HG03280 (cell line): ENCODE results near the gene NT5DC4.
A peak's percentile ranks its signal among the peaks of the same experiment; 100 is the strongest.

Experiments
- ATAC-seq: cut with Tn5 transposase; IDR thresholded peaks from one replicate; pipeline ENCODE4 v1.9.1; 2021; ENCODE audit warnings: mild to moderate bottlenecking, moderate library complexity; ENCODE audit not compliant: unreplicated experiment

The NT5DC4 gene

DNA sequence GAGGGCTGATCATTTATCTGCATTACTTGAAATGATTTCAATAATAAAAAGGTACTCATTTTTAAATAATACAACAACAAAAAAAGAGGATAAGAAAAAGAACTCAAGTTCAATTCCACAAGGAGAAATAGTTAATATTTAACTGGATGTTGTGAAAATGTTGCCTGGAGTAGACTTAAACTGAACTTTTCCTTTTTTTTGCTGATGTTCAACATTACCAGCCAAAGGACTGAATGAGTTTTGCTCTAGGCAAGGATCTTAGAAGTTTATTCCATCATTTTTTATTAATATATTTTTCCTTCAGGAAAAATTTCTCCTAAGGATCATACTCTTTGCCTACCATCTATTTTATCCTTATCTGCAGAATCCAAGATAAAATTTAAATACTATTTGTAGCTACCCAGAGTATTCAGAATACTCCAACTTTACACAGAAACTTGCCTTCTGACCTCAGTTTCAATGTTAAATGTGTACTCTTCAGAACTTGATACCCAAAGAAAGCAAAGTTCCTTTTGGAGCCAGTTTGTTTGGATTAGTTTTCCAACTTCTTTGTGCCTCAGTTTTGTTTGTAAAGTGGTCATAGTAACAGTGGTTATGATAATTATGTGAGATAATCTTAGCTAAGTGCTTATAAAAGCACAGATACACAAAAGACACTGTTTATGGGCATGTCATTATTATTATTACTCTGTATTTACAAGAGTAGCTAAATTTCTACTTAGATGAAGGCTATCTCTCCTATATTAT lies 30.8 kb downstream of the NT5DC4 start:
- no peak for ATAC-seq

DNA sequence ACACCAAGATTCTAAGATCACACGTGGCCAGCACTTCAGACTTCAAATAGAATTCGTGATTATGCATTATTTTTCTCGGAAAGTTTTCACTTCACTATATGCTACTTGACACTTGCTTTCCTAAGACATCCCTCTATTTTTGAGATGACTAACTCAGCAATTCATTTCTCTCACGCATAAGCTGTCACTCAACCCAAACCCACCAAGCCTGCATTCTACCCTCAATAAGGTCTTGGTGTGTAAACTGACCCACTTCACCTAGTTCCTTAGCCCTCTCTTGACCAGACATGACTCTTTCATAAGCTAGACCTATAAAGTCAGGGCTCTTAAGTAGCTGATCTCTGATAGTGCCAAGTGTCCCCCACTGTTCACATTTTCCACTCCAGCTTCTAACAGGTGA lies 31.8 kb downstream of the NT5DC4 start:
- no peak for ATAC-seq

DNA sequence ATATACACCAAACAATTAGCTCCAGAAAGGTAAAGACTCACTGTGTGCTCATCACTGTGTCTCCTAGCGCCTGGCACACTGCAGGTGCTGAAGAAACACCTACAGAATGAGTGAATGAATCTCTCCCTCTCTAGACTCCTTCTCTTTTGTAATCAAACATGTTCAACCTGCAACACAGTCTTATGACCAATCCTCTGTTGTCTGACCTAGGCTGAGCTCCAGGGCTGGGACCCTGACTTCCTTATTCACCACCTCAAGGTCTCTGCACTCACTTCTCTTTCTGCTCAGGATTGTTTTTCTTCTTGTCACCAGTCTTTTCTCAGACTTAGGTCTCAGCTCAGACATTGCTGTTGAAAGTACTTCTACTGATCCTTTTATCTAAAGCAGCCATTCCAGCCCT lies 33.7 kb downstream of the NT5DC4 start:
- ATAC-seq = no peak

DNA sequence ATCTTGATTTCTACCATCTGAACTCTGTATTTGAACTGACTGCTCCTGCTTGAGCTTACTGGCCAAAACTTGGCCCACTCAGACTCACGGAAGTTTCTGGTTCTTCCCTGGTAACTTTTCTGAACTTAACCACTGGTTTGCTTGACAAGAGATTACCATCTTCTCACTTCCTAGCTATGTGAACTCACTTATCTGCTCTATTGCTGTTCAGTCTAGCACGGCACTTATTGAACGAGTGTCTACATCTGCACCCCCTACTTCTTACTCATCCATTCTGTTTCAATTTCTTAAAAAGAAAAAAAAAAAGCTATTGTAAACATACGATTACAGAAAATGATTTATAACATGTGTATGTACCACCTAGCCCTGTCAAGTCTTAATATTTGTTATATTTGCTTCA lies 34.6 kb downstream of the NT5DC4 start:
- ATAC-seq = no peak

DNA sequence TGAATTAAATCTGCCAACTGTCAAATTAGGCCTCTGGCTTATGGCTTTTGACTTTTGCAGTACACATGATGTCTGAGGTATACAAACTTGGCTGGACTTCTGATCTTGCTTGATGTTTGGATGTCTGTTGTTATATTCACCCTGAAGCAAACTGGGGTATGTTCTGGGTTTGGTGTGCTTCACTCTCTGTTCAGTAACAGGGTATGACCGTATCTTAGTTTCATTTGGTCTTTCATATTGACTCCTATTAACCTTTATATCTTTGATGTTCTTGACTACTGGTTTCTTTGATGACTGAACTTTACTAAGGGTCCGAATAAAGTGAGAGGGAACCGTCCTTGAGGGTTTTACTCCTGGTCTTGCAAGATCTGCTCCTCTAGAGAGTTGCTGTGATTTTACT lies 35.4 kb downstream of the NT5DC4 start:
- no peak for ATAC-seq

DNA sequence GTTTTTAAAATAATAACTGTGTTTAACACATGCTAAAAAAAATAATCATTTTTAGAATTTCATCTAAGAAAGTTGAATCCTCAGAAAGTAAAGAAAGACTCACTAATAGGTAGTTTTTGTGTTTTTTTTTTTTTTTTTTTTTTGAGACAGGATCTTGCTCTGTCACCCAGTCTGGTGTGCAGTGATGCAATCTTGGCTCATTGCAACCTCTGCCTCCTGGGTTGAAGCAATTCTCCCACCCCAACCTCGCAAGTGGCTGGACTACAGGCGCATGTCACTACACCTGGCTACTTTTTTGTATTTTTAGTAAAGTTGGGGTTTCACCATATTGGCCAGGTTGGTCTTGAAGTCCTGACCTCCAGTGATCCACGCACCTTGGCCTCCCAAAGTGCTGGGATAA lies 36.4 kb downstream of the NT5DC4 start:
- no peak for ATAC-seq

DNA sequence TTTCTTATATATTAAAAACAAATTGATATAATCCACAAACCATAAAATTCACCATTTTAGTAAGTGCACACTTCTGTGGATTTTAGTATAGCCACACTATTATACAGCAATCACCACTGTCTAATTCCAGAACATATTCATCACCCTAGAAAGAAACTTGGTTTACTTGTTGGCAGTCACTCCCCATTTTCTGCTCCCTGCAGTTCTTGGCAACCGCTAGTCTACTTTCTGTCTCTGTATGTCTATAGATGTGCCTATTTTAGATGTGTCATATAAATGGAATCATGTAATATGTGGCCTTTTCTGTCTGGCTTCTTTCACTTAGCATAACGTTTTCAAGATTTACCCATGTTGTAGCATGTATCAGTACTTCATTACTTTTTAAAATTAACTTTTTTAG lies 37.9 kb downstream of the NT5DC4 start:
- no peak for ATAC-seq

DNA sequence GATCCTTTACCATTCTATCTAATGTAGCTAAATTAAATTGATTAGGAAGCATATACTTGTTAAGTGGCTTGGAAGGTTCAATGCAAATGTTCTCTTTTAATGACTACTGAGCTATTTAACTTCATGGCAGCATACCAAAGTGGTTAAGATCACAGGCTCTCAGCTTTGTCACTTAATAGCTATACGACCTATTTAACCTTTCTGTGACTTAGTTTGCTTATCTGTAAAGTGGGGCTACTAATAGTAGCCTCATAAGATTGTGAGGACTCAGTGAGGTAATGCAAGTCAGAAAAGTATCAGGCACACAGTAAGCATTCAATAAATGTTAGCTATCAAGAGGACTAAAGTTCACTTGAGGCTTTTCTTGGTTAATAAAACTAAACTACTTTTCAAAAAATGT lies 39.3 kb downstream of the NT5DC4 start:
- no peak for ATAC-seq

DNA sequence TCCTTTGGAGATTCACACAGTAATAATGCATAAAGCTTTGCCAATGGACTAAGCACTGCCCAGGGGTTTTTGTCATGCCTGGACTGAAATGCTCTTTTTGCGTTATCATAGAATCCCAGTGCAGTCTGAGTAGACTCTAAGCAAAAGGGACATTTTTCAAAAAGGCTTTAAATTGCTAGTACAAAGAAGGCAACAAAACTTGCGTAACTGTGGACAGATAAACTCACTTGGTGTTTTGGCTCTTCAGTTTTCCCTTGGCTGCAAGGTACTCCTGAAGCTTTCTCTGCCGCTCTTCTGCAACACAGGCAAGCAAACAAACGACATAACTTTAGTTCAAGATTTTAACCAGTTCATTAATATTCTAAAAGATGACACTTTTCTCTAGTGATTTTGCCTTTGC lies 41.5 kb downstream of the NT5DC4 start:
- ATAC-seq = no peak

DNA sequence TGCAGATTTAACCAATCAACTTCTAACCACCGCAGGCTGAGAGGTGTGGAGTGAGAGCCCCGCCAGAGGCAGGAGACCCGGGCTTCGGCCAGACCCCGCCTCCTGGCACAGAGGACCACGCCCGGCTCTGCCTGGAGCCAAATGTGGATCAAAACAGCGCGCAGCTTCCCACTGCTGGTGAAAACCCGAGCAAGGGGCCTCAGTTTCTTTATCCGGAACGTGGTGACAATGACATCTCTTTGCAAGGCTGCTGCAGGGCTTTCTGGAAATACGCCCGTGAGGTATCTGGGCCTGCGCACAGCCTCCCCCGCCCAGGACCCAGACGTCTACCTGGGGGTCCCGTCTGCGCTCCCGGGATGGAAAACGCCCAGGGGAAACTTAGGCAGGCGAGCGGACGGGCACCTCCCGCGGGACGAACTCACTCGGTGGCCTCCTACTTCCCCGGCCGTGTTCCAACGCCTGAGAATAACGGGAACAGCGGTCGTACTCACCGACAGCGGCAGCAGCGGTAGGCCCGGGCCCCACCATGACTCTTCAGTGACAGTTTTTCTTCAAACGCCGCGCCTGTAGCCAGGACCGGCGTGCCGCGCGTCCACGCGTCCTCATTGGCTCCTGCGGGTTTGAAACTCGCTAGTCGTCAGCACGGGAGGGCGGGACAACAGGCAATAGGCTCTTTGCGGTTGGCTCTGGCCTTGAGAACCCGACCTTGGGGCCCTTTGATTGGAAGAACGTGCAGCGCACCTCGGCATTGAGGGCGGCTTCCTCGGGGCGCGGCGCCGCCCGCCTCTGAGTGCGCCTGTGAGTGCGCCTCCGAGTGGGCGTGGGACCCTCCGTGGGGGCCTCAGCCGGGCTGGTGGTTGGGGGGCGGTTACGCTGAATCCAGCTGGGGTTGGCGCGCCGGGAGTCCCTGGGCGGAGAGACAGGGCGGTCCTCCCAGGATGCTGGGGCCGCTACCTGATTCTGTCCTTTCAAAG lies 43.5 kb downstream of the NT5DC4 start, which contains the start of gene CKAP2L:
Gene CKAP2L, minus strand, starts transcription at position 539 of the 974 bp plus-strand sequence. Its CDS starts 11 bp downstream, at position 528.
- ATAC-seq = peak; percentile 98

DNA sequence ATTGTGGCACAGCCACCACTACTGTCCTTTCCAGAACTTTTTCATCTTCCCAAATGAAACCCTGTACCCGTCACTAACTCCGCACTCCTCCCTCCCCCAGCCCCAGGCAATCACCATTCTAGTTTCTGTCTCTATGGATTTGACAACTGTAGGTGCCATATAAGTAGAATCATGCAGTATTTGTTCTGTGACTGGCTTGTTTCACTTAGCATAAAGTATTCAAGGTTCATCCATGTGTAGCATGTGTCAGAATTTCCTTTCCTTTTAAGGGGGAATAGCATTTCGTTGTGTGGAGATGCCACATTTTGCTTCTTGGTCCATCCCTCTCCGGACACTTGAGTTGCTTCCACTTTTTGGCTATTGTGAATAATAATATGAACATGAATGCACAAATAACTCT lies 44.4 kb downstream of the NT5DC4 start:
- no peak for ATAC-seq

DNA sequence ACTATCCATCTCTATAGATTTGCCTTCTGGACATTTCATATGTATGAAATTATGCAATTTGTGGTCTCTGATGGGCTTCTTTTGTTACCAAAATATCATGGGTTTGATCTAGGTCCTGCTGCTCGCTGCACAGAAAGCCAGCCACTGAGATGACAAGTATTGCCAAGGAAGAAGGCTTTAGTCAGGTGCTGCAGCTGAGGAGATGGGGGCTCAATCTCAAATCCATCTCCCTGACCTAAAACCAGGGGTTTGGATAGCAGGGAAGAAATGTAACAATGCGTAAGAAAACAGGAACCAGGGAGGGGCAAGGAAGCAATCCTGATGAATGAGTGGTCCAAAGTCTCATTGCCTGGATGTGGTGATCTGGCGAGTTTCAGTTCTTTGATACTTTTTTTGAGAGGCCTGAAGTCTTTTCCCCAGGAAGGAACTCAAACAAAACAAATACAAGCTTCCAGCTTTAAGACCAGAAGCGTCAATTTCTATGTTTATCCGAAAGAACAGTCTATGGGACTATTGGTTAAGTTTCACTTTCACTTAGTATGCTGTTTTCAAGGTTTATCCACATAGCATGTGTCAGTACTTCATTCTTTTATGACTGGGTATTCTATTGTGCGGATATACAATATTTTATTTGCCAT lies 47.0 kb downstream of the NT5DC4 start:
- ATAC-seq = no peak

DNA sequence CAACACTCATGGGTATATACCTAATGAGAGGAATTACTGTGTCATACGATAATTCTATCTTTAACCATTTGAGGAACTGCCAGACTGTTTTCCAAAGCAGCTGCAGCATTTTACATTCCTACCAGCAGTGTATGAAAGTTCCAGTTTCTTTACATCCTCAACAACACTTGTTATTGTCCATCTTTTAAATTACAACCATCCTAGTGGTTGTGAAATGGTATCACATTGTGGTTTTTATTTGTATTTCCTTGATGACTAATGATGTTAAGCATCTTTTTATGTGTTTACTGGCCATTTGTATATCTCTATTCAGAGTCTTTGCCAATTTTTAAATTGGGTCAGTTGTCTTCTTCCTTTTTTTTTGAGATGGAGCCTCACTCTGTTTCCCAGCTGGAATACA lies 47.6 kb downstream of the NT5DC4 start:
- no peak for ATAC-seq

DNA sequence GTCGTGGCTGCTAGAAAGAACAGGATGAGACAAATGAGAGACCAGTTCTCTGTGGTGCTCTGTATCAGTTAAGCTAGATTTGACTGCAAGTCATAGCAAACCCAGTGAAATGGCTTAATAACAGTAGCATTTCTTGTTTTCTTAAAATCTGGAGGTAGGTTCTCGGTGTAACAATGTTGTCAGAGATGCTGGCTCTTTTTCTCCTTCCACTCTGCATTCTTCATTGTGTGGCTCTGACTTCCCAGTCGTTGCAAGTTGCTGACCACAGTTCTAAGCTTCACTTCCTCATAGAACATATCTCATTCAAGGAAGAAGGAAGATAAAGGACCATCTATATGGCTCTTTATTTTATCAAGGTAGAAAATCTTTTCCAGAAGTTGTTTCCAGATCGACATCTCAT lies 51.5 kb downstream of the NT5DC4 start:
- no peak for ATAC-seq

DNA sequence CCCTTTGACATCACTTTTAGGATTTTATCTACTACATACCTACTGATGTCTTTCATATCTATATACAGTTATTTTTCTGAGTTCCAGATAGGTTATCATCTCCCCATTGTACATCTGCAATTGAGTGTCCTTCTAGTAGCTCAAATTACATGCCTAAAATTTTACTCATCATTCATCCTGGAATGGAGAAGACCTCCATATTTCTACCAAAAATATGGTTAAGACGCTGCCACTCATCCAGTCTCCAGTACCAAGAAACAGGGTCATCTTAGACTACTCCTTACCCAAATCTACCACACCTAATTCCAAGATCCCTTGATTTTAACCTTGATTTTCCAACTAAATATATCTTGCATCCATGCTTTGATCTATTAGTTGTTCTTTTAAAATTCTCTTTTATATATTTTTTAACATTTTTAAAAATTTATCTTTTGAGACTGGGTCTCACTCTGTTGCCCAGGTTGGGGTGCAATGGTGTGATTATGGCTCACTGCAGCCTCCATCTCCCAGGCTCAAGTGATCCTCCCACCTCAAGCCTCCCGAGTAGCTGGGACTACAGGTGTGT lies 52.2 kb downstream of the NT5DC4 start:
- ATAC-seq = no peak

DNA sequence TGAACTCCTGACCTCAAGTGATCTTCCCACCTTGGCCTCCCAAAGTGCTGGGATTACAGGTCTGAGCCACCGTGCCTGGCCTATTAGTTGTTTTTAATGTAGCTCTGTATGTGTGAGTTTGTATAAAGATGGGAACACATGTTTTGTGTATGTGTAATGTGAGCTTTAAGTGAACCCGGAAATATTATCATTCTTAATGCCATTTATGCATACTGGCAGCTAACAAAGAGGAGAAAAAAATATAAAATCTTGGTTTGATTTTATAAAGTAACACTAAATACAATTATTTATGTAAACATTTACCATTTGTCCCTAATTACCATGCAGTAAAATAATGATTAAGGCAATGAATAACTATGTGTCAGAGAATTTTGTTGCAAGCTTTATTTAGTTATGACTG lies 52.7 kb downstream of the NT5DC4 start:
- ATAC-seq = no peak

DNA sequence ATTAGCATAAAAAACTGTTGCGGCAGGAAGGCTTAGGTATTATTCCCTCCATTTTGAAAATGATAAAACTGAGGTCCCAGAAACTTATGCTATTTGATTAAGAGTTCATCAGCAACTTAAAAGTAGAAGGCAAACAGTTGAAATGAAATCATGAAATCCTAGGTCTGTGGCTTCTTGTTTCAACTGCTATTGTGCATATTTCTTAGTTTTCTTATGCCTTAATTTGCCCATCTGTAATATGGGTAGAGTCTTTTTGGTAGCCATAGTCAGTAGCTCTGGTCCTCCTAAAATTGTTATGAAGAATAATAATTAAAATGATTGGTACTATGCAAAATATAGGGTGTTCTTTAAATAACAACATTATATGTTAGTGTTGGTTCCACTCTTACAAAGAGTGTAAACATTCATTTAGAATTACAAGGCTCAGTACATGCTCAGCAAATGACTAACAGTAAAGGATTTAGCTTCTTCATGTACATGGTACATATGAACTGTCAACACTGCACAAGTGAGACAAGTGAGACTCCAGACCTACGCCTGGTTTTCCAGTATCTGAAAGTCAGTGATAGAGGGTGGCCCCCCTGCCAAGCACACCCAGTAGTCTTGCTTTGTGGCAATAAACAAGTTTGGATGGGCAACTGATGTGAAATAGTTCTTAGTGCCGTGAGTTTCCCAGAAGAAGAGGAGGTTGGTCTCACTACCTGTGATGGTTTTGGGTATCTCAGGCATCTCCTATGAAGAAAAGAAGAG lies 53.9 kb downstream of the NT5DC4 start:
- no peak for ATAC-seq

DNA sequence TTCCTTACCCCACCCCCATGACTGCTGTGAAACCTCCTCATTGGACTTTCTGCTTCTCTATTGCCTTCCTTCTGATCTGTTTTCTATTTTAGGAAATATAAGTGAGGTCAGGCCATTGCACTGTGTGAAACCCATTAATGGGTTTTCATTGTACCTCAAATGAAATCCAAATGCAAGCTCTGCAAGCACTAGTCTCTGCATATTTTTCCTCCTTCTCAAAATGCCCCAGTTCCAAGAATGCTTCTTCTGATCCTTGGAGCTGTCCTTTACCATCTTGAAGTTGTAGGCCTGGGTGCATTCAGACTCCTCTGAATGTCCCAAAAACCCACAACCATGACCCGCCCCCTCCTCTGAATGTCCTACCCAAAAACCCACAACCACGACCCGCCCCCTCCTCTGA lies 55.3 kb downstream of the NT5DC4 start:
- no peak for ATAC-seq

DNA sequence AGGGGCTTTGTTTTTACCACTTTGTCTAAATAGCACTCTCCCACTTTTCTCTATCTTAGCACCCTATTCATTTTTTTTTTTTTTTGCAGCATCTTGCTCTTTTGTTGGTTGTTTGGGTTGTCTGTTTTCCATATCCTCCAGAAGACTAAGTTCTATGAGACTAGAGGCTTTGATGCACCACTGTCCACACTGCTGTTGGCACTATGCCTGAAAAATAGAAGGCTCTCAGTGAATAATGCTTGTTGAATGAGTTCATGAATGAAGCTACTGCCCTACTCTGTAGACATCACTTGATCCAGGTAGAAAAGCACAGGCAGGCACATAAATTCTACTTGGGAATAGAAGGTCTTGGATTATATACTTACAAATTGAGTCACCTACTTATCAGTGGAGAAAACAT lies 56.2 kb downstream of the NT5DC4 start:
- ATAC-seq = no peak

DNA sequence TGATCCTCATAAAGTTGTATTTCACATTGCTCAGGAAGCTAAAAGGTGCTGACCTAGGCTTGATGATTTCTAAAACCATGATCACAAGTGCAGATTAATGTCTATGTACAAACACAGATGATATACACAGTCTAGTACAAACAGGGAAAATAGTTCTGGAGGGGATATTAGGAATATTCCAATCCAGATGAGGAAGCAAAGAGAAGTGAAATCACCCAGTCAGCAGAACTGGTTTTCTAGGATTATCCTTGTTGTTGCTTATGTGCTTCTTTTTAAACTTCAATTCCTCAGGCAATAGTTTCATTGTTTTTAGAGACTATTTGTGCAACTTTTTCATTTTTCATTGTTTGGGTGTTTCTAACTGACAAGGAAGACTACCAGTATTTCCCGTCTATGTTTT lies 58.8 kb downstream of the NT5DC4 start:
- ATAC-seq = no peak
